ENCODE results near the gene MIOS.

Gene MIOS

DNA sequence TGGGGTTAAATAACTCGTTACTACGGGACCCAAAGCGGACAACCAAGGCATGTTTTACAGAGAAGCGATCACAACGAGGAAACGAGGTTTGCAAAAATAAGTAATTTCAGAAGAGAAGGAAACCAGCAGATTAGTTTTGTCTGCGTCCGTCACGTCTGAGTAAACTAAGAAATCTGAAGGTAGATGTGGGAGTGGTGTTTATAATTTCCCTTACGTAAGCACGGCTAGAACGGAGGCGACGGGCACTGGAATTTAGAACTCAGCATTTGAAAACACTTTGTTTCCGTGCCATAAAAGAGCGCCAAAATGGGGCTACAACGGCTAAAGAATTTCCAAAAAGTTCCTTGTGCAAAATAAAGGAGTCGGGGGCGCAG, 73.2 kb downstream of the MIOS start:
- DNase-seq (ENCODE audit: low read depth) = peak; percentile 55
- H3K4me3 ChIP-seq (ENCODE audit: low read length) = peak overlapping the region; percentile 95
- TF ChIP-seq, protein P1, sequence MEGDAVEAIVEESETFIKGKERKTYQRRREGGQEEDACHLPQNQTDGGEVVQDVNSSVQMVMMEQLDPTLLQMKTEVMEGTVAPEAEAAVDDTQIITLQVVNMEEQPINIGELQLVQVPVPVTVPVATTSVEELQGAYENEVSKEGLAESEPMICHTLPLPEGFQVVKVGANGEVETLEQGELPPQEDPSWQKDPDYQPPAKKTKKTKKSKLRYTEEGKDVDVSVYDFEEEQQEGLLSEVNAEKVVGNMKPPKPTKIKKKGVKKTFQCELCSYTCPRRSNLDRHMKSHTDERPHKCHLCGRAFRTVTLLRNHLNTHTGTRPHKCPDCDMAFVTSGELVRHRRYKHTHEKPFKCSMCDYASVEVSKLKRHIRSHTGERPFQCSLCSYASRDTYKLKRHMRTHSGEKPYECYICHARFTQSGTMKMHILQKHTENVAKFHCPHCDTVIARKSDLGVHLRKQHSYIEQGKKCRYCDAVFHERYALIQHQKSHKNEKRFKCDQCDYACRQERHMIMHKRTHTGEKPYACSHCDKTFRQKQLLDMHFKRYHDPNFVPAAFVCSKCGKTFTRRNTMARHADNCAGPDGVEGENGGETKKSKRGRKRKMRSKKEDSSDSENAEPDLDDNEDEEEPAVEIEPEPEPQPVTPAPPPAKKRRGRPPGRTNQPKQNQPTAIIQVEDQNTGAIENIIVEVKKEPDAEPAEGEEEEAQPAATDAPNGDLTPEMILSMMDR (IDR thresholded peaks at IDR 0.05; ENCODE audit: insufficient read depth, low read depth, low read length, missing control alignments) = no peak

DNA sequence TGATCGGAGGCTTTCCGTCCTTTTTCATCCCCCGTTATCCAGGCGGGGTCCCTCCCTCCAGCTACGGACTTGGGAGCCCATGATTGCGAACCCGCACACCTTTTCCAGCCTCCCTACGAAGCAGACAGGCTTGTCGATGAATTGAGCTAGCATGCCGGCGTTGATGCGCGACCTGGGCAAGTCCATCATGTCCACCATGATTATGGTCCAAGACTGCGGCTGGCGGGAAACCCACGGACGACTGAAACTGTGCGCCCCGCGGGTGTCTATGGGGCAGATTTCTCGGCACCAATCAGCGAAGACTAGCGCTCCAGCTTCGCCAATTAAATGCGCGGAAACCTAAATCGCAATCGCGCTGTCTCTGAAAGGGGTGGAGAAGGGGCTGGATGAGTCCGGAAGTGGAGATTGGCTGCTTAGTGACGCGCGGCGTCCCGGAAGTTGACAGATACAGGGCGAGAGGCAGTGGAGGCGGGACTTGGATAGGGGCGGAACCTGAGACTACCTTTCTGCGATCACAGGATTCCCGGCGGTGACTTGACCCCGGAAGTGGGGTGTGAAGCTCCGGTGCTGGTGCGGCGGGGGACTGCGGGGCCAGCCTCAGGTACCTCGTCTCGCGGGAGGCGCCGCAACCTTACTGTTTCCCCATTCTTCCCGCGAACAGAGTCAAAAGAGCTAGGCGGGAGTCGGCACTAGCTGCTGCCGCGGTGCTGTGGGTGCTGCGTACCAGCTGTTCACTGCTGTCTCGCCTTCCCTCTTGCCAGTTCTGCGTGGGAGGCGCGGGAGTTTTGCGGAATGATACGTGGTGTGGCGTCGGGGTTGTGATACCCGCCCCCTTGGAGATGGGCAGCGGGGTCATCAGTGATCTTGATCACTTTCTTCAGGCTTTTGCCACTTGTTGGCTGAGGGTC, 73.8 kb downstream of the MIOS start, which contains the start of gene UMAD1:
TSS of gene UMAD1 (plus strand) at position 532 of the 908 bp plus-strand sequence. CDS start 32,620 bp downstream, outside the sequence.
- peak; percentile 100 for DNase-seq (ENCODE audit: low read depth)
- TF ChIP-seq, protein P1 (IDR thresholded peaks at IDR 0.05; ENCODE audit: insufficient read depth, low read depth, low read length, missing control alignments) = no peak
- H3K4me3 ChIP-seq (ENCODE audit: low read length) = peak within 1 kb of the TSS; percentile 95

DNA sequence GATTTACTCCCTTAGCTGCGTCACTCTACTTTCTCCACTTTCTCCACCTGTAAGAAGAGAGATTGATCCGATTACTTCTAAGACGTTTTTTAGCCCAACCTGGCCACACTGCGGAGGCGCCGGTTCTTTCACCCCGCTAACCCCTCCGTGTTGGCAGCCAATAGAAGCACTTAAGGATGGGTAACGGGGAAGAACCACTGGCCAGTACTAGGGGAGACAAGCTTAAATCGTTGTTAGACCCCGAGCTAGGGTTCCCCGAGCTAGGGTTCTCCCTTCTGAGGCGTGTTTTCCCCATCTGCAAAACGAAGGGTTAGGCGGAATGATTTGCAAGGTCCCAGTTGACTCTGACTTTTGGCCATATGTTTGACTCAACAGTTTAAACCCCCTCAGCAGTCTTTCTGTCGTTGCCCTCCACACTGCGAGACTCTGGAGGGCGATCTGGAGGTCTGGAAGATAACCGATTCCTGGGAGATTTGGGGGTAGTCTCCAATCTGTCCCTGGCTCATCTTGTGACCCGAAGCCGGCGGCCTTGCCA, 74.5 kb downstream of the MIOS start:
- DNase-seq (ENCODE audit: low read depth) = peak; percentile 27
- TF ChIP-seq, protein P1 (IDR thresholded peaks at IDR 0.05; ENCODE audit: insufficient read depth, low read depth, low read length, missing control alignments) = no peak
- peak overlapping the region; percentile 95 for H3K4me3 ChIP-seq (ENCODE audit: low read length)

DNA sequence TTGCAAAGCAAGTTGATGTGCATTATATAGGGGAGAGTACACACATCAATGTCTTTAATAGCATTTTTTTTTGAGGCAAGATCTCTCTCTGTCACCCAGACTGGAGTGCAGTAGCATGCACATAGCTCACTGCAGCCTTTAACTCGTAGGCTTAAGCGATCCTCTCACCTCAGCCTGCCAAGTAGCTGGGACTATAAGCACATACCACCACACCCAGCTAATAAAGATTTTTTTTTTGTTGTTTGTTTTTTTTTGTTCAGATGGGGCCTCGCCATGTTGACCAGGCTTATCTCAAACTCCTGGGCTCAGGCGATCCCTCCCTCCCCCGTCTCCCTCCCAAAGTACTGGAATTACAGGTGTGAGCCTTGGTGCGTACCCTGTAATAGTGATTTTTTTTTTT, 75.4 kb downstream of the MIOS start:
- no peak for DNase-seq (ENCODE audit: low read depth)
- H3K4me3 ChIP-seq (ENCODE audit: low read length) = peak overlapping the region; percentile 95
- TF ChIP-seq, protein P1 (IDR thresholded peaks at IDR 0.05; ENCODE audit: insufficient read depth, low read depth, low read length, missing control alignments) = no peak

DNA sequence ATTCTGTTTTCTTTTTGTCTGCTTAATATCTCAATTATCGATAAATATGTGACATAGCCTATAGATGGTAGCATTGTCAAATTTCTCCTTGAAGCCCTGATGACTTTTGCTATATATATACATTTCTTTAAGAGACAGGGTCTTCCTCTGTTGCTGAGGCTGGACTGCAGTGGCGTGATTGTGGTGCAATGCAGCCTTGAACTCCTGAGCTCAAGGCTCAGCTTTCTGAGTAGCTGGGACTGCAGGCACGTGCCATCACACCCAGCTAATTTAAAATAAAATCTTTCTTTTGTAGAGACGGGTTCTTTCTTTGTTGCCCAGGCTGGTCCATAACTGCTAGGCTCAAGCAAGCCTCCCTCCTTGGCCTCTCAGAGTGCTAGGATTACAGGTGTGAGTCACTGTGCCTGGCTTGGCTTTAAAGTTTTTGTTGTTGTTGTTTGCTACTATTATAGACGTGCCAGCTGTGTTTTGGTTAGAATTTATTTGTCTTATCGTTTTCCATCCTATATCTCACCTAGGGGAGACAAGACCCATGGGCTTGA, 80.9 kb downstream of the MIOS start:
- peak; percentile 24 for DNase-seq (ENCODE audit: low read depth)
- H3K4me3 ChIP-seq (ENCODE audit: low read length) = no peak overlapping the region
- TF ChIP-seq, protein P1 (IDR thresholded peaks at IDR 0.05; ENCODE audit: insufficient read depth, low read depth, low read length, missing control alignments) = no peak

DNA sequence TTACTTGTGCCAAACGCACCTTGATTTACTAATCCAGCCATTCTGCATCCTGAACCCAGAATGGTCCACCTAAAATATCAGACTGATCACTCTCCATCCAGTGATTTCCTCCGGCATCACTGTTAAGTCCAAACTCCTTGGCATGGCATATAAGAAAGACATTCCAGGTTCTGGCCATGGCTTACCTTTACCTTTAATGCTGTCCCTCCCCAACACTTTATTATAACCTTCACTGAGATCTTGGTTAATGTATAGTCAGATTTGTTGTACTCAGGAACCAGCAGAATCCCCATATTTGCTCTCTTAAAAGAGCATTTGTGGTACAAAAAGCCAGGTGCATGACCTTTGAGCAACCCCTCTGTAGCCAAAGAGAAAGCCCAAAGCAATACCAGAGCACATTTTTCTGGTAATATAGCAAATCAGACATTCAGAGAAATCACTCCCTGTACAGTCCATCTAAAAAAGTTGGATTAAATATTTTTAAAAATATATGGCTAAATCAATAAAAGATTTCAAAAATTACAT, 84.1 kb downstream of the MIOS start:
- DNase-seq (ENCODE audit: low read depth) = no peak
- no peak overlapping the region for H3K4me3 ChIP-seq (ENCODE audit: low read length)
- TF ChIP-seq, protein P1 (IDR thresholded peaks at IDR 0.05; ENCODE audit: insufficient read depth, low read depth, low read length, missing control alignments) = no peak

Data from epithelial cell of esophagus (primary cell).